Neutrophil (primary cell): ENCODE data around the gene CLDN8.

Experiments used
- H3K27ac ChIP-seq: fragments of 200-600 bp; sonication (generic); 2 replicates; pipeline ENCODE4 v1.5.1; 2016; ENCODE audit warnings: mild to moderate bottlenecking, moderate library complexity
- H3K27me3 ChIP-seq: fragments of 200-600 bp; sonication (generic); 2 replicates; pipeline ENCODE4 v1.6.0; 2016; ENCODE audit warnings: mild to moderate bottlenecking
- H3K36me3 ChIP-seq: fragments of 200-600 bp; sonication (generic); 2 replicates; pipeline ENCODE4 v1.5.1; 2017
- H3K4me1 ChIP-seq, 2 experiments: fragments of 200-600 bp in 1 of 2; sonication (generic) in 1 of 2; 1 replicate in 1 of 2; 2 replicates in 1 of 2; pipeline versions ENCODE4 v1.5.1 to v1.6.1; 2013 to 2016; ENCODE audit warnings: low read depth in 1 of 2, low read length in 1 of 2, mild to moderate bottlenecking in 1 of 2, moderate library complexity in 1 of 2; ENCODE audit not compliant: control insufficient read depth in 1 of 2, insufficient read depth in 1 of 2
- H3K4me3 ChIP-seq, 2 experiments: fragments of 200-600 bp in 1 of 2; sonication (generic) in 1 of 2; 1 replicate in 1 of 2; 2 replicates in 1 of 2; pipeline ENCODE4 v1.5.1; 2013 to 2016; ENCODE audit warnings: low read depth in 1 of 2, low read length in 1 of 2, mild to moderate bottlenecking in 1 of 2, moderate library complexity in 1 of 2
- H3K9me3 ChIP-seq: fragments of 200-600 bp; sonication (generic); 2 replicates; pipeline ENCODE4 v1.5.1; 2016
- CTCF ChIP-seq: fragments of 200-600 bp; sonication (generic); IDR thresholded peaks from 2 replicates; pipeline ENCODE4 v1.5.1; 2016; ENCODE audit warnings: antibody characterized with exemption

Gene CLDN8

GRCh38 chr21:30249936-30250335 is 34.0 kb upstream of the CLDN8 start:
- Histone ChIP-seq H3K27me3 (no peaks in the 10 kb centered on the region), H3K27ac (no peak overlapping the region), H3K36me3 (no peaks in the 10 kb centered on the region), H3K4me1 (no peaks in the 10 kb centered on the region), H3K4me3 (no peak overlapping the region), H3K9me3 (no peaks in the 10 kb centered on the region)
- no peak for TF ChIP-seq CTCF

GRCh38 chr21:30248844-30249243 is 32.9 kb upstream of the CLDN8 start:
- Histone ChIP-seq H3K27me3 (no peaks in the 10 kb centered on the region), H3K9me3 (no peaks in the 10 kb centered on the region), H3K36me3 (no peaks in the 10 kb centered on the region), H3K27ac (no peak overlapping the region), H3K4me3 (no peak overlapping the region), H3K4me1 (no peaks in the 10 kb centered on the region)
- TF ChIP-seq CTCF: no peak

- Histone ChIP-seq H3K27ac (no peak overlapping the region), H3K27me3 (no peaks in the 10 kb centered on the region), H3K4me3 (no peak overlapping the region), H3K9me3 (no peaks in the 10 kb centered on the region), H3K4me1 (no peaks in the 10 kb centered on the region), H3K36me3 (no peaks in the 10 kb centered on the region)
- no peak for TF ChIP-seq CTCF
Observed at GRCh38 chr21:30245061-30245460, 29.2 kb upstream of the CLDN8 start.

- Histone ChIP-seq H3K27ac (no peak overlapping the region), H3K4me1 (no peaks in the 10 kb centered on the region), H3K27me3 (no peaks in the 10 kb centered on the region), H3K9me3 (no peaks in the 10 kb centered on the region), H3K36me3 (no peaks in the 10 kb centered on the region), H3K4me3 (no peak overlapping the region)
- no peak for TF ChIP-seq CTCF
Observed at GRCh38 chr21:30243691-30244090, 27.8 kb upstream of the CLDN8 start.

- H3K4me1 ChIP-seq: no peaks in the 10 kb centered on the region
- H3K36me3 ChIP-seq: no peaks in the 10 kb centered on the region
- H3K9me3 ChIP-seq: no peaks in the 10 kb centered on the region
- H3K27me3 ChIP-seq: no peaks in the 10 kb centered on the region
- no peak for TF ChIP-seq CTCF
- H3K27ac ChIP-seq: no peak overlapping the region
- no peak overlapping the region for H3K4me3 ChIP-seq
Observed at GRCh38 chr21:30240661-30241060, 24.8 kb upstream of the CLDN8 start.

GRCh38 chr21:30238168-30238567 is 22.3 kb upstream of the CLDN8 start:
- Histone ChIP-seq H3K4me1 (no peaks in the 10 kb centered on the region), H3K27ac (no peak overlapping the region), H3K9me3 (no peaks in the 10 kb centered on the region), H3K4me3 (no peak overlapping the region), H3K36me3 (no peaks in the 10 kb centered on the region), H3K27me3 (no peaks in the 10 kb centered on the region)
- no peak for TF ChIP-seq CTCF
